WTC11 (cell line): ENCODE results near the gene ULK4. TPM values are rescaled to one million over a fixed set of nuclear protein-coding genes. Genes with fewer than 3 reads are reported as not detected.

Experiments
- ATAC-seq: fragments of 200-7000 bp; cut with Tn5 transposase; 2 replicates; pipeline ENCODE4 v1.10.0; 2021; ENCODE audit warnings: mild to moderate bottlenecking, moderate library complexity
- CTCF ChIA-PET: fragments of 300-600 bp; sonication (Branson Sonifier 250); formaldehyde crosslinking; loops from one replicate; lab custom pipeline; 2021; ENCODE audit warnings: antibody characterized with exemption; lab: Charles Lee
- POLR2A ChIA-PET: fragments of 350-600 bp; sonication (Branson Sonifier 250); formaldehyde crosslinking; loops from one replicate; lab custom pipeline; 2021; ENCODE audit warnings: antibody characterized with exemption; lab: Charles Lee
- DNase-seq: peaks from one replicate; pipeline ENCODE4 v3.0.0; 2021; ENCODE audit warnings: low spot score
- H3K27ac Mint-ChIP-seq: 2 replicates; pipeline ENCODE4 v1.8.0; 2021; ENCODE audit warnings: mixed read lengths
- H3K27me3 Mint-ChIP-seq: 2 replicates; pipeline ENCODE4 v1.8.0; 2021; ENCODE audit warnings: low read depth, mild to moderate bottlenecking, moderate library complexity, mixed read lengths
- H3K36me3 Mint-ChIP-seq: 2 replicates; pipeline ENCODE4 v1.8.0; 2021; ENCODE audit warnings: mixed read lengths
- H3K4me1 Mint-ChIP-seq: 2 replicates; pipeline ENCODE4 v1.8.0; 2022; ENCODE audit warnings: mixed read lengths
- H3K4me3 Mint-ChIP-seq: 2 replicates; pipeline ENCODE4 v1.8.0; 2021; ENCODE audit warnings: mild to moderate bottlenecking, moderate library complexity, mixed read lengths
- H3K9me3 Mint-ChIP-seq: 2 replicates; pipeline ENCODE4 v1.8.0; 2021; ENCODE audit warnings: mixed read lengths
- CREB1 ChIP-seq: sonication (generic); formaldehyde crosslinking; IDR thresholded peaks from 2 replicates; pipeline ENCODE4 v1.8.0; 2023; ENCODE audit warnings: mild to moderate bottlenecking, missing genetic modification reagents
- JUN ChIP-seq: sonication (generic); formaldehyde crosslinking; IDR thresholded peaks from 2 replicates; pipeline ENCODE4 v1.8.0; 2023; ENCODE audit warnings: mild to moderate bottlenecking, missing genetic modification reagents
- KAT7 ChIP-seq: sonication (generic); formaldehyde crosslinking; IDR thresholded peaks from 2 replicates; pipeline ENCODE4 v1.8.1; 2023; ENCODE audit warnings: missing genetic modification reagents, mild to moderate bottlenecking, borderline replicate concordance
- NR1H2 ChIP-seq: sonication (generic); formaldehyde crosslinking; IDR thresholded peaks from 2 replicates; pipeline ENCODE4 v1.9.0; 2021; ENCODE audit warnings: mild to moderate bottlenecking, moderate library complexity, missing genetic modification reagents
- NR3C1 ChIP-seq: sonication (generic); formaldehyde crosslinking; conservative IDR thresholded peaks from 2 replicates; pipeline ENCODE4 v1.8.1; 2023; ENCODE audit warnings: low read depth, mild to moderate bottlenecking, missing genetic modification reagents
- SOX15 ChIP-seq: fragments of 250-450 bp; sonication (Bioruptor Pico); IDR thresholded peaks from 2 replicates; pipeline ENCODE4 v1.9.0; 2021; ENCODE audit warnings: mild to moderate bottlenecking
- TCF7 ChIP-seq: sonication (generic); formaldehyde crosslinking; IDR thresholded peaks from 2 replicates; pipeline ENCODE4 v1.8.0; 2022; ENCODE audit warnings: mild to moderate bottlenecking, low read depth, missing genetic modification reagents, moderate library complexity
- ZMAT4 ChIP-seq: fragments of 250-450 bp; sonication (Bioruptor Pico); IDR thresholded peaks from 2 replicates; pipeline ENCODE4 v1.9.0; 2021; ENCODE audit warnings: mild to moderate bottlenecking
- ZNF138 ChIP-seq: sonication (generic); formaldehyde crosslinking; conservative IDR thresholded peaks from 2 replicates; pipeline ENCODE4 v1.8.1; 2022; ENCODE audit warnings: mild to moderate bottlenecking, moderate library complexity, missing genetic modification reagents
- ZNF232 ChIP-seq: sonication (generic); formaldehyde crosslinking; IDR thresholded peaks from 2 replicates; pipeline ENCODE4 v1.8.0; 2022; ENCODE audit warnings: mild to moderate bottlenecking, missing genetic modification reagents
- ZNF263 ChIP-seq: sonication (generic); formaldehyde crosslinking; IDR thresholded peaks from 2 replicates; pipeline ENCODE4 v1.8.1; 2022; ENCODE audit warnings: low read depth, mild to moderate bottlenecking, moderate library complexity, missing genetic modification reagents
- ZNF317 ChIP-seq: sonication (generic); formaldehyde crosslinking; IDR thresholded peaks from 2 replicates; pipeline ENCODE4 v1.8.1; 2023; ENCODE audit warnings: low read depth, mild to moderate bottlenecking, moderate library complexity, missing genetic modification reagents, borderline replicate concordance
- total RNA-seq: library from RNA; stranded (reverse); gene quantifications from 3 replicates; pipeline ENCODE4 v1.2.3, GENCODE V29; 2021
- TF ChIP-seq, protein P1 (sequence below): sonication (generic); formaldehyde crosslinking; IDR thresholded peaks from 2 replicates; pipeline ENCODE4 v1.8.1; 2022; ENCODE audit warnings: mild to moderate bottlenecking, moderate library complexity, missing genetic modification reagents
- TF ChIP-seq, protein P2 (sequence below): sonication (generic); formaldehyde crosslinking; IDR thresholded peaks from 2 replicates; pipeline ENCODE4 v1.8.0; 2023; ENCODE audit warnings: missing genetic modification reagents, mild to moderate bottlenecking, borderline replicate concordance

The ULK4 gene
- total RNA-seq, 1 experiment from 2014 or later, result 9.2 TPM

DNA sequence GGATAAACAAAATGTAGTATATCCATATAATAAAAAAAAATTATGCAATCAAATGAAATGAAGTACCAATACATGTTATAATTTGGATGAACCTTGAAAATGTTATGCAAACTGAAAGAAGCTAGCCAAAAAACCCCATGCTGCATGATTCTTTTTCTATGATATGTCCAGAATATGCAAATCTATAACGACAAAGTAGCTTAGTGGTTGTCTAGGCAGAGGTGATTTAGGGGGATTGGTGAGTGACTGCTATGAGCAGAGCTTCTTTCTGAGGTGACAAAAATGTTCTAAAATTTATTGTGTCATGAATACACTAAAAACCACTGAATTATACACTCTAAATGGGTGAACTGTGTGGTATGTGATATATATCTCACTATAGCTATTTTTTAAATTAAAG, 438.0 kb downstream of the ULK4 start:
- no peak for TF ChIP-seq KAT7 (CRISPR knock-in tag)
- TF ChIP-seq NR1H2 (CRISPR knock-in tag), result no peak
- Mint-ChIP-seq H3K36me3 (no peaks in the 10 kb centered on the region), H3K4me3 (no peak overlapping the region), H3K27ac (no peak overlapping the region), H3K4me1 (peaks cover 14% of the 10 kb centered on the region), H3K9me3 (no peaks in the 10 kb centered on the region), H3K27me3 (no peaks in the 10 kb centered on the region)
- CTCF ChIA-PET, result no interaction called here
- DNase-seq (no peak), ATAC-seq (no peak)
- POLR2A ChIA-PET, result no interaction called here

- H3K4me3 Mint-ChIP-seq, result no peak overlapping the region
- DNase-seq (no peak), ATAC-seq (no peak)
- H3K27ac Mint-ChIP-seq, result no peak overlapping the region
- TF ChIP-seq ZNF138 (no peak), ZNF232 (CRISPR knock-in tag) (no peak), NR1H2 (CRISPR knock-in tag) (no peak), JUN (no peak), ZMAT4 (CRISPR knock-in tag) (no peak), CREB1 (CRISPR knock-in tag) (no peak), TCF7 (CRISPR knock-in tag) (no peak)
- TF ChIP-seq, protein P1, sequence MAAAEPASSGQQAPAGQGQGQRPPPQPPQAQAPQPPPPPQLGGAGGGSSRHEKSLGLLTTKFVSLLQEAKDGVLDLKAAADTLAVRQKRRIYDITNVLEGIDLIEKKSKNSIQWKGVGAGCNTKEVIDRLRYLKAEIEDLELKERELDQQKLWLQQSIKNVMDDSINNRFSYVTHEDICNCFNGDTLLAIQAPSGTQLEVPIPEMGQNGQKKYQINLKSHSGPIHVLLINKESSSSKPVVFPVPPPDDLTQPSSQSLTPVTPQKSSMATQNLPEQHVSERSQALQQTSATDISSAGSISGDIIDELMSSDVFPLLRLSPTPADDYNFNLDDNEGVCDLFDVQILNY (CRISPR knock-in tag), result no peak
- peaks cover 19% of the 10 kb centered on the region for H3K4me1 Mint-ChIP-seq
- CTCF ChIA-PET, result no interaction called here
- no peaks in the 10 kb centered on the region for H3K27me3 Mint-ChIP-seq
- POLR2A ChIA-PET, result no interaction called here
- no peaks in the 10 kb centered on the region for H3K9me3 Mint-ChIP-seq
- no peaks in the 10 kb centered on the region for H3K36me3 Mint-ChIP-seq
Observed at GRCh38 chr3:41522612-41523011, 439.3 kb downstream of the ULK4 start.

GRCh38 chr3:41521010-41521655, 440.8 kb downstream of the ULK4 start:
- CTCF ChIA-PET, result no interaction called here
- ATAC-seq, result no peak

More at GRCh38 chr3:41521010-41521655, 440.8 kb downstream of the ULK4 start:
- no peak for DNase-seq
- POLR2A ChIA-PET, result no interaction called here
- Mint-ChIP-seq H3K9me3 (peaks cover 7% of the 10 kb centered on the region), H3K27ac (no peak overlapping the region), H3K4me3 (no peak overlapping the region), H3K36me3 (0 out of 2 replicates have a peak, but pooled peaks cover 2% of the 10 kb centered on the region)
- TF ChIP-seq ZNF263 (CRISPR knock-in tag), result no peak
- TF ChIP-seq, protein P2, sequence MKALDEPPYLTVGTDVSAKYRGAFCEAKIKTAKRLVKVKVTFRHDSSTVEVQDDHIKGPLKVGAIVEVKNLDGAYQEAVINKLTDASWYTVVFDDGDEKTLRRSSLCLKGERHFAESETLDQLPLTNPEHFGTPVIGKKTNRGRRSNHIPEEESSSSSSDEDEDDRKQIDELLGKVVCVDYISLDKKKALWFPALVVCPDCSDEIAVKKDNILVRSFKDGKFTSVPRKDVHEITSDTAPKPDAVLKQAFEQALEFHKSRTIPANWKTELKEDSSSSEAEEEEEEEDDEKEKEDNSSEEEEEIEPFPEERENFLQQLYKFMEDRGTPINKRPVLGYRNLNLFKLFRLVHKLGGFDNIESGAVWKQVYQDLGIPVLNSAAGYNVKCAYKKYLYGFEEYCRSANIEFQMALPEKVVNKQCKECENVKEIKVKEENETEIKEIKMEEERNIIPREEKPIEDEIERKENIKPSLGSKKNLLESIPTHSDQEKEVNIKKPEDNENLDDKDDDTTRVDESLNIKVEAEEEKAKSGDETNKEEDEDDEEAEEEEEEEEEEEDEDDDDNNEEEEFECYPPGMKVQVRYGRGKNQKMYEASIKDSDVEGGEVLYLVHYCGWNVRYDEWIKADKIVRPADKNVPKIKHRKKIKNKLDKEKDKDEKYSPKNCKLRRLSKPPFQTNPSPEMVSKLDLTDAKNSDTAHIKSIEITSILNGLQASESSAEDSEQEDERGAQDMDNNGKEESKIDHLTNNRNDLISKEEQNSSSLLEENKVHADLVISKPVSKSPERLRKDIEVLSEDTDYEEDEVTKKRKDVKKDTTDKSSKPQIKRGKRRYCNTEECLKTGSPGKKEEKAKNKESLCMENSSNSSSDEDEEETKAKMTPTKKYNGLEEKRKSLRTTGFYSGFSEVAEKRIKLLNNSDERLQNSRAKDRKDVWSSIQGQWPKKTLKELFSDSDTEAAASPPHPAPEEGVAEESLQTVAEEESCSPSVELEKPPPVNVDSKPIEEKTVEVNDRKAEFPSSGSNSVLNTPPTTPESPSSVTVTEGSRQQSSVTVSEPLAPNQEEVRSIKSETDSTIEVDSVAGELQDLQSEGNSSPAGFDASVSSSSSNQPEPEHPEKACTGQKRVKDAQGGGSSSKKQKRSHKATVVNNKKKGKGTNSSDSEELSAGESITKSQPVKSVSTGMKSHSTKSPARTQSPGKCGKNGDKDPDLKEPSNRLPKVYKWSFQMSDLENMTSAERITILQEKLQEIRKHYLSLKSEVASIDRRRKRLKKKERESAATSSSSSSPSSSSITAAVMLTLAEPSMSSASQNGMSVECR (CRISPR knock-in tag), result no peak
- TF ChIP-seq ZMAT4 (CRISPR knock-in tag), result no peak
- no peak for TF ChIP-seq NR3C1
- TF ChIP-seq KAT7 (CRISPR knock-in tag), result no peak
- no peak for TF ChIP-seq SOX15 (CRISPR knock-in tag)
- TF ChIP-seq ZNF317 (CRISPR knock-in tag), result no peak
- TF ChIP-seq, all 79 proteins: peak for 0
- Mint-ChIP-seq H3K27me3 (no peaks in the 10 kb centered on the region), H3K4me1 (peaks cover 19% of the 10 kb centered on the region)
